GM23338 (cell line): ENCODE results near the gene SFT2D2. TPM values are rescaled to one million over a fixed set of nuclear protein-coding genes. Genes with fewer than 3 reads are reported as not detected.

Source experiments
- ATAC-seq: fragments of 200-7000 bp; cut with Tn5 transposase; 3 replicates; pipeline ENCODE4 v1.9.1; 2020
- DNase-seq: peaks from one replicate; pipeline ENCODE4 v3.0.0-alpha.2; 2015; ENCODE audit warnings: low spot score
- H2AFZ ChIP-seq: fragments of 200-600 bp; sonication (generic); 2 replicates; pipeline ENCODE4 v1.8.0; 2016; ENCODE audit warnings: antibody characterized with exemption, mild to moderate bottlenecking, moderate library complexity
- H3F3A ChIP-seq: fragments of 200-600 bp; sonication (generic); replicated peaks from 2 replicates; pipeline ENCODE4 v1.8.0; 2017; ENCODE audit warnings: antibody characterized with exemption, mixed run types, low read depth
- H3K27ac ChIP-seq: fragments of 200-600 bp; sonication (generic); 2 replicates; pipeline ENCODE4 v1.6.1; 2016; ENCODE audit warnings: low read depth
- H3K27me3 ChIP-seq: fragments of 200-600 bp; sonication (generic); 2 replicates; pipeline ENCODE4 v1.8.0; 2016; ENCODE audit warnings: mild to moderate bottlenecking, mixed run types, moderate library complexity; ENCODE audit not compliant: insufficient read depth
- H3K36me3 ChIP-seq: fragments of 200-600 bp; sonication (generic); 2 replicates; pipeline ENCODE4 v1.8.0; 2016; ENCODE audit warnings: mild to moderate bottlenecking; ENCODE audit not compliant: insufficient read depth
- H3K4me1 ChIP-seq: fragments of 200-600 bp; sonication (generic); 2 replicates; pipeline ENCODE4 v1.8.0; 2016; ENCODE audit warnings: mild to moderate bottlenecking, moderate library complexity; ENCODE audit not compliant: insufficient read depth
- H3K4me2 ChIP-seq: fragments of 200-600 bp; sonication (generic); 2 replicates; pipeline ENCODE4 v1.7.1; 2017; ENCODE audit warnings: mixed run types
- H3K4me3 ChIP-seq: fragments of 200-600 bp; sonication (generic); 2 replicates; pipeline ENCODE4 v1.6.1; 2016; ENCODE audit warnings: mixed run types
- H3K79me2 ChIP-seq: fragments of 200-600 bp; sonication (generic); replicated peaks from 2 replicates; pipeline ENCODE4 v1.8.0; 2017; ENCODE audit warnings: mild to moderate bottlenecking; ENCODE audit not compliant: insufficient read depth
- H3K9me2 ChIP-seq: fragments of 200-600 bp; sonication (generic); 2 replicates; pipeline ENCODE4 v1.8.0; 2017; ENCODE audit not compliant: insufficient read depth
- H4K20me1 ChIP-seq: fragments of 200-600 bp; sonication (generic); replicated peaks from 2 replicates; pipeline ENCODE4 v1.8.0; 2017; ENCODE audit warnings: mild to moderate bottlenecking; ENCODE audit not compliant: insufficient read depth
- H3K27ac Mint-ChIP-seq: 2 replicates; pipeline ENCODE4 v1.8.0; 2020; ENCODE audit warnings: inconsistent platforms, mild to moderate bottlenecking, moderate library complexity, mixed read lengths
- H3K27me3 Mint-ChIP-seq: 3 replicates; pipeline ENCODE4 v1.8.0; 2022; ENCODE audit warnings: low read depth, mild to moderate bottlenecking, moderate library complexity, mixed read lengths, inconsistent platforms; ENCODE audit not compliant: insufficient read depth, poor library complexity
- H3K36me3 Mint-ChIP-seq: 3 replicates; pipeline ENCODE4 v1.8.0; 2021; ENCODE audit warnings: low read depth, mild to moderate bottlenecking, inconsistent platforms, moderate library complexity, mixed read lengths
- H3K4me1 Mint-ChIP-seq: 3 replicates; pipeline ENCODE4 v1.8.0; 2020; ENCODE audit warnings: mild to moderate bottlenecking, inconsistent platforms, mixed read lengths
- H3K4me3 Mint-ChIP-seq: 3 replicates; pipeline ENCODE4 v1.8.0; 2021; ENCODE audit warnings: moderate library complexity, mild to moderate bottlenecking, inconsistent platforms, mixed read lengths
- H3K9me3 Mint-ChIP-seq: 3 replicates; pipeline ENCODE4 v1.8.0; 2020; ENCODE audit warnings: moderate library complexity, mild to moderate bottlenecking, inconsistent platforms, mixed read lengths
- CREB1 ChIP-seq: fragments of 250-450 bp; sonication (Bioruptor Pico); IDR thresholded peaks from 2 replicates; pipeline ENCODE4 v1.5.0; 2020; ENCODE audit warnings: low read depth, mild to moderate bottlenecking, moderate library complexity
- EZH2 ChIP-seq: fragments of 200-600 bp; sonication (generic); IDR thresholded peaks from one replicate; pipeline ENCODE4 v1.8.0; 2017; ENCODE audit warnings: antibody characterized with exemption, mild to moderate bottlenecking, low read depth; ENCODE audit not compliant: unreplicated experiment
- EZH2phosphoT487 ChIP-seq: fragments of 200-600 bp; sonication (generic); IDR thresholded peaks from one replicate; pipeline ENCODE4 v1.8.1; 2018; ENCODE audit warnings: antibody characterized with exemption; ENCODE audit not compliant: unreplicated experiment
- JUNB ChIP-seq: IDR thresholded peaks from one replicate; pipeline ENCODE4 v1.6.1; 2016; ENCODE audit warnings: antibody characterized with exemption; ENCODE audit not compliant: unreplicated experiment
- NANOG ChIP-seq: IDR thresholded peaks from 2 replicates; pipeline ENCODE4 v1.6.1; 2016; ENCODE audit warnings: antibody characterized with exemption, borderline replicate concordance
- POLR2AphosphoS5 ChIP-seq: IDR thresholded peaks from 2 replicates; pipeline ENCODE4 v1.6.1; 2016; ENCODE audit warnings: antibody characterized with exemption, low read depth
- STAT1 ChIP-seq: IDR thresholded peaks from one replicate; pipeline ENCODE4 v1.6.1; 2016; ENCODE audit warnings: antibody characterized with exemption; ENCODE audit not compliant: unreplicated experiment
- ZNF114 ChIP-seq: fragments of 250-450 bp; sonication (Bioruptor Pico); IDR thresholded peaks from 2 replicates; pipeline ENCODE4 v1.5.0; 2020; ENCODE audit warnings: mild to moderate bottlenecking, moderate library complexity
- ZNF331 ChIP-seq: fragments of 250-450 bp; sonication (Bioruptor Pico); IDR thresholded peaks from 2 replicates; pipeline ENCODE4 v1.5.0; 2020; ENCODE audit warnings: low read depth, mild to moderate bottlenecking, moderate library complexity
- polyA plus RNA-seq: library from polyadenylated mRNA; unstranded; fragments of >200 nt; fragmentation: Nextera tagmentation; extraction: Ambion mirVana; gene quantifications from 2 replicates; pipeline ENCODE4 v1.2.1, GENCODE V29; 2016
- total RNA-seq: library from RNA; depleted of rRNA; stranded (reverse); fragments of >200 nt; shearing (Covaris generic); gene quantifications from 2 replicates; pipeline ENCODE4 v1.2.3, GENCODE V29; 2014
- TF ChIP-seq, protein P1 (sequence below): fragments of 250-450 bp; sonication (Bioruptor Pico); IDR thresholded peaks from 2 replicates; pipeline ENCODE4 v1.5.0; 2020; ENCODE audit warnings: mild to moderate bottlenecking, moderate library complexity
- TF ChIP-seq, protein P2 (sequence below): IDR thresholded peaks from one replicate; pipeline ENCODE4 v1.6.1; 2018; ENCODE audit warnings: antibody characterized with exemption; ENCODE audit not compliant: unreplicated experiment
- TF ChIP-seq, protein P3 (sequence below): IDR thresholded peaks from 2 replicates; pipeline ENCODE4 v1.6.1; 2016; ENCODE audit warnings: antibody characterized with exemption
- TF ChIP-seq, protein P4 (sequence below), 2 experiments: fragments of 200-600 bp in 1 of 2; sonication (generic) in 1 of 2; conservative IDR thresholded peaks; 2 replicates each; pipeline versions ENCODE4 v1.5.1 to v1.6.1; 2016 to 2017; ENCODE audit warnings: antibody characterized with exemption in 2 of 2, low read depth in 2 of 2, mild to moderate bottlenecking in 2 of 2, moderate library complexity in 1 of 2

Gene SFT2D2
- total and polyA plus RNA-seq, 2 experiments from 2014 or later = 7.6 to 27.2 TPM

DNA sequence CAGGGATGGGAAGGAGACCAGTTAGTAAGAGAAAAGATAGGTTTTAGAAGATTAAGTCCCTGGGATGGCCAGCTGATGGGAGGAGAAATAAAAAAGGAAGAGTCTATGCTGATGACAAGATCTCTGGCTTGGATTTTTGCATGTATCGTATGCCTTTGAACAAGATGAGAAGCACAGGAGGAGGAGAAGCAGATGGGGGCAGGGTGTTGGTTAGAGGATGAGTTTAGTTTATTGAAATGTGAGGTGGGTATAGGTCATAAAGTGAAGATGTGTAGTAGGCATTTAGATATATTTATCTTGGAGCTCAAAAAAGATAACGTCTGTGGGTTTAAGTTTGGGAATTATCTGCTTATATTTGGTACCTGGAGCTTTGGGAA is 45.7 kb upstream of the SFT2D2 start:
- H3K9me2 ChIP-seq = no peaks in the 10 kb centered on the region
- H3K27me3 ChIP-seq = no peaks in the 10 kb centered on the region
- H3F3A ChIP-seq = no peaks in the 10 kb centered on the region; the same call in 1 of the 2 replicates
- no peak for TF ChIP-seq ZNF331 (CRISPR knock-in tag)
- no peak for TF ChIP-seq JUNB
- TF ChIP-seq EZH2 = no peak
- no peak for TF ChIP-seq STAT1
- no peak for TF ChIP-seq NANOG
- TF ChIP-seq, protein P1, sequence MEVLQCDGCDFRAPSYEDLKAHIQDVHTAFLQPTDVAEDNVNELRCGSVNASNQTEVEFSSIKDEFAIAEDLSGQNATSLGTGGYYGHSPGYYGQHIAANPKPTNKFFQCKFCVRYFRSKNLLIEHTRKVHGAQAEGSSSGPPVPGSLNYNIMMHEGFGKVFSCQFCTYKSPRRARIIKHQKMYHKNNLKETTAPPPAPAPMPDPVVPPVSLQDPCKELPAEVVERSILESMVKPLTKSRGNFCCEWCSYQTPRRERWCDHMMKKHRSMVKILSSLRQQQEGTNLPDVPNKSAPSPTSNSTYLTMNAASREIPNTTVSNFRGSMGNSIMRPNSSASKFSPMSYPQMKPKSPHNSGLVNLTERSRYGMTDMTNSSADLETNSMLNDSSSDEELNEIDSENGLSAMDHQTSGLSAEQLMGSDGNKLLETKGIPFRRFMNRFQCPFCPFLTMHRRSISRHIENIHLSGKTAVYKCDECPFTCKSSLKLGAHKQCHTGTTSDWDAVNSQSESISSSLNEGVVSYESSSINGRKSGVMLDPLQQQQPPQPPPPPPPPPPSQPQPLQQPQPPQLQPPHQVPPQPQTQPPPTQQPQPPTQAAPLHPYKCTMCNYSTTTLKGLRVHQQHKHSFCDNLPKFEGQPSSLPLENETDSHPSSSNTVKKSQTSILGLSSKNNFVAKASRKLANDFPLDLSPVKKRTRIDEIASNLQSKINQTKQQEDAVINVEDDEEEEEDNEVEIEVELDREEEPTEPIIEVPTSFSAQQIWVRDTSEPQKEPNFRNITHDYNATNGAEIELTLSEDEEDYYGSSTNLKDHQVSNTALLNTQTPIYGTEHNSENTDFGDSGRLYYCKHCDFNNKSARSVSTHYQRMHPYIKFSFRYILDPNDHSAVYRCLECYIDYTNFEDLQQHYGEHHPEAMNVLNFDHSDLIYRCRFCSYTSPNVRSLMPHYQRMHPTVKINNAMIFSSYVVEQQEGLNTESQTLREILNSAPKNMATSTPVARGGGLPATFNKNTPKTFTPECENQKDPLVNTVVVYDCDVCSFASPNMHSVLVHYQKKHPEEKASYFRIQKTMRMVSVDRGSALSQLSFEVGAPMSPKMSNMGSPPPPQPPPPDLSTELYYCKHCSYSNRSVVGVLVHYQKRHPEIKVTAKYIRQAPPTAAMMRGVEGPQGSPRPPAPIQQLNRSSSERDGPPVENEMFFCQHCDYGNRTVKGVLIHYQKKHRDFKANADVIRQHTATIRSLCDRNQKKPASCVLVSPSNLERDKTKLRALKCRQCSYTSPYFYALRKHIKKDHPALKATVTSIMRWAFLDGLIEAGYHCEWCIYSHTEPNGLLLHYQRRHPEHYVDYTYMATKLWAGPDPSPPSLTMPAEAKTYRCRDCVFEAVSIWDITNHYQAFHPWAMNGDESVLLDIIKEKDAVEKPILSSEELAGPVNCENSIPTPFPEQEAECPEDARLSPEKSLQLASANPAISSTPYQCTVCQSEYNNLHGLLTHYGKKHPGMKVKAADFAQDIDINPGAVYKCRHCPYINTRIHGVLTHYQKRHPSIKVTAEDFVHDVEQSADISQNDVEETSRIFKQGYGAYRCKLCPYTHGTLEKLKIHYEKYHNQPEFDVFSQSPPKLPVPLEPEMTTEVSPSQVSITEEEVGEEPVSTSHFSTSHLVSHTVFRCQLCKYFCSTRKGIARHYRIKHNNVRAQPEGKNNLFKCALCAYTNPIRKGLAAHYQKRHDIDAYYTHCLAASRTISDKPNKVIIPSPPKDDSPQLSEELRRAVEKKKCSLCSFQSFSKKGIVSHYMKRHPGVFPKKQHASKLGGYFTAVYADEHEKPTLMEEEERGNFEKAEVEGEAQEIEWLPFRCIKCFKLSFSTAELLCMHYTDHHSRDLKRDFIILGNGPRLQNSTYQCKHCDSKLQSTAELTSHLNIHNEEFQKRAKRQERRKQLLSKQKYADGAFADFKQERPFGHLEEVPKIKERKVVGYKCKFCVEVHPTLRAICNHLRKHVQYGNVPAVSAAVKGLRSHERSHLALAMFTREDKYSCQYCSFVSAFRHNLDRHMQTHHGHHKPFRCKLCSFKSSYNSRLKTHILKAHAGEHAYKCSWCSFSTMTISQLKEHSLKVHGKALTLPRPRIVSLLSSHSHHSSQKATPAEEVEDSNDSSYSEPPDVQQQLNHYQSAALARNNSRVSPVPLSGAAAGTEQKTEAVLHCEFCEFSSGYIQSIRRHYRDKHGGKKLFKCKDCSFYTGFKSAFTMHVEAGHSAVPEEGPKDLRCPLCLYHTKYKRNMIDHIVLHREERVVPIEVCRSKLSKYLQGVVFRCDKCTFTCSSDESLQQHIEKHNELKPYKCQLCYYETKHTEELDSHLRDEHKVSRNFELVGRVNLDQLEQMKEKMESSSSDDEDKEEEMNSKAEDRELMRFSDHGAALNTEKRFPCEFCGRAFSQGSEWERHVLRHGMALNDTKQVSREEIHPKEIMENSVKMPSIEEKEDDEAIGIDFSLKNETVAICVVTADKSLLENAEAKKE (CRISPR knock-in tag) = no peak
- TF ChIP-seq EZH2phosphoT487 = no peak
- TF ChIP-seq CREB1 = no peak
- TF ChIP-seq, protein P2, sequence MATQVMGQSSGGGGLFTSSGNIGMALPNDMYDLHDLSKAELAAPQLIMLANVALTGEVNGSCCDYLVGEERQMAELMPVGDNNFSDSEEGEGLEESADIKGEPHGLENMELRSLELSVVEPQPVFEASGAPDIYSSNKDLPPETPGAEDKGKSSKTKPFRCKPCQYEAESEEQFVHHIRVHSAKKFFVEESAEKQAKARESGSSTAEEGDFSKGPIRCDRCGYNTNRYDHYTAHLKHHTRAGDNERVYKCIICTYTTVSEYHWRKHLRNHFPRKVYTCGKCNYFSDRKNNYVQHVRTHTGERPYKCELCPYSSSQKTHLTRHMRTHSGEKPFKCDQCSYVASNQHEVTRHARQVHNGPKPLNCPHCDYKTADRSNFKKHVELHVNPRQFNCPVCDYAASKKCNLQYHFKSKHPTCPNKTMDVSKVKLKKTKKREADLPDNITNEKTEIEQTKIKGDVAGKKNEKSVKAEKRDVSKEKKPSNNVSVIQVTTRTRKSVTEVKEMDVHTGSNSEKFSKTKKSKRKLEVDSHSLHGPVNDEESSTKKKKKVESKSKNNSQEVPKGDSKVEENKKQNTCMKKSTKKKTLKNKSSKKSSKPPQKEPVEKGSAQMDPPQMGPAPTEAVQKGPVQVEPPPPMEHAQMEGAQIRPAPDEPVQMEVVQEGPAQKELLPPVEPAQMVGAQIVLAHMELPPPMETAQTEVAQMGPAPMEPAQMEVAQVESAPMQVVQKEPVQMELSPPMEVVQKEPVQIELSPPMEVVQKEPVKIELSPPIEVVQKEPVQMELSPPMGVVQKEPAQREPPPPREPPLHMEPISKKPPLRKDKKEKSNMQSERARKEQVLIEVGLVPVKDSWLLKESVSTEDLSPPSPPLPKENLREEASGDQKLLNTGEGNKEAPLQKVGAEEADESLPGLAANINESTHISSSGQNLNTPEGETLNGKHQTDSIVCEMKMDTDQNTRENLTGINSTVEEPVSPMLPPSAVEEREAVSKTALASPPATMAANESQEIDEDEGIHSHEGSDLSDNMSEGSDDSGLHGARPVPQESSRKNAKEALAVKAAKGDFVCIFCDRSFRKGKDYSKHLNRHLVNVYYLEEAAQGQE = no peak
- no peak for TF ChIP-seq POLR2AphosphoS5
- TF ChIP-seq, protein P3, sequence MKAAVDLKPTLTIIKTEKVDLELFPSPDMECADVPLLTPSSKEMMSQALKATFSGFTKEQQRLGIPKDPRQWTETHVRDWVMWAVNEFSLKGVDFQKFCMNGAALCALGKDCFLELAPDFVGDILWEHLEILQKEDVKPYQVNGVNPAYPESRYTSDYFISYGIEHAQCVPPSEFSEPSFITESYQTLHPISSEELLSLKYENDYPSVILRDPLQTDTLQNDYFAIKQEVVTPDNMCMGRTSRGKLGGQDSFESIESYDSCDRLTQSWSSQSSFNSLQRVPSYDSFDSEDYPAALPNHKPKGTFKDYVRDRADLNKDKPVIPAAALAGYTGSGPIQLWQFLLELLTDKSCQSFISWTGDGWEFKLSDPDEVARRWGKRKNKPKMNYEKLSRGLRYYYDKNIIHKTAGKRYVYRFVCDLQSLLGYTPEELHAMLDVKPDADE = no peak
- TF ChIP-seq, protein P4, sequence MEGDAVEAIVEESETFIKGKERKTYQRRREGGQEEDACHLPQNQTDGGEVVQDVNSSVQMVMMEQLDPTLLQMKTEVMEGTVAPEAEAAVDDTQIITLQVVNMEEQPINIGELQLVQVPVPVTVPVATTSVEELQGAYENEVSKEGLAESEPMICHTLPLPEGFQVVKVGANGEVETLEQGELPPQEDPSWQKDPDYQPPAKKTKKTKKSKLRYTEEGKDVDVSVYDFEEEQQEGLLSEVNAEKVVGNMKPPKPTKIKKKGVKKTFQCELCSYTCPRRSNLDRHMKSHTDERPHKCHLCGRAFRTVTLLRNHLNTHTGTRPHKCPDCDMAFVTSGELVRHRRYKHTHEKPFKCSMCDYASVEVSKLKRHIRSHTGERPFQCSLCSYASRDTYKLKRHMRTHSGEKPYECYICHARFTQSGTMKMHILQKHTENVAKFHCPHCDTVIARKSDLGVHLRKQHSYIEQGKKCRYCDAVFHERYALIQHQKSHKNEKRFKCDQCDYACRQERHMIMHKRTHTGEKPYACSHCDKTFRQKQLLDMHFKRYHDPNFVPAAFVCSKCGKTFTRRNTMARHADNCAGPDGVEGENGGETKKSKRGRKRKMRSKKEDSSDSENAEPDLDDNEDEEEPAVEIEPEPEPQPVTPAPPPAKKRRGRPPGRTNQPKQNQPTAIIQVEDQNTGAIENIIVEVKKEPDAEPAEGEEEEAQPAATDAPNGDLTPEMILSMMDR (conservative IDR thresholded peaks at IDR 0.05; ENCODE audit: low read depth in 2 of 2) = no peak
- no peak for TF ChIP-seq ZNF114 (CRISPR knock-in tag)
- Mint-ChIP-seq H3K36me3 (0 out of 3 replicates have a peak, but pooled peaks cover 2% of the 10 kb centered on the region), H3K9me3 (no peaks in the 10 kb centered on the region), H3K27ac (no peak overlapping the region), H3K4me3 (no peak overlapping the region), H3K27me3 (no peaks in the 10 kb centered on the region), H3K4me1 (no peaks in the 10 kb centered on the region; the same call in 2 of the 3 replicates)
- no peak overlapping the region for H2AFZ ChIP-seq
- no peak for ATAC-seq
- H3K27ac ChIP-seq = no peak overlapping the region
- peaks cover 37% of the 10 kb centered on the region for H3K79me2 ChIP-seq
- H4K20me1 ChIP-seq = no peaks in the 10 kb centered on the region
- H3K36me3 ChIP-seq = no peaks in the 10 kb centered on the region
- no peak for DNase-seq
- H3K4me3 ChIP-seq = peak overlapping the region; percentile 96
- peaks cover 10% of the 10 kb centered on the region; the same call in 1 of the 2 replicates for H3K4me1 ChIP-seq
- peak overlapping the region; percentile 95 for H3K4me2 ChIP-seq
